ENCODE results near the gene RBM18. TPM values are rescaled to one million over a fixed set of nuclear protein-coding genes. Genes with fewer than 3 reads are reported as not detected.

RBM18 gene
- total RNA-seq, 4 donors from 2014 or later, result 4.6 to 31.8 (median 18.7) TPM

DNA sequence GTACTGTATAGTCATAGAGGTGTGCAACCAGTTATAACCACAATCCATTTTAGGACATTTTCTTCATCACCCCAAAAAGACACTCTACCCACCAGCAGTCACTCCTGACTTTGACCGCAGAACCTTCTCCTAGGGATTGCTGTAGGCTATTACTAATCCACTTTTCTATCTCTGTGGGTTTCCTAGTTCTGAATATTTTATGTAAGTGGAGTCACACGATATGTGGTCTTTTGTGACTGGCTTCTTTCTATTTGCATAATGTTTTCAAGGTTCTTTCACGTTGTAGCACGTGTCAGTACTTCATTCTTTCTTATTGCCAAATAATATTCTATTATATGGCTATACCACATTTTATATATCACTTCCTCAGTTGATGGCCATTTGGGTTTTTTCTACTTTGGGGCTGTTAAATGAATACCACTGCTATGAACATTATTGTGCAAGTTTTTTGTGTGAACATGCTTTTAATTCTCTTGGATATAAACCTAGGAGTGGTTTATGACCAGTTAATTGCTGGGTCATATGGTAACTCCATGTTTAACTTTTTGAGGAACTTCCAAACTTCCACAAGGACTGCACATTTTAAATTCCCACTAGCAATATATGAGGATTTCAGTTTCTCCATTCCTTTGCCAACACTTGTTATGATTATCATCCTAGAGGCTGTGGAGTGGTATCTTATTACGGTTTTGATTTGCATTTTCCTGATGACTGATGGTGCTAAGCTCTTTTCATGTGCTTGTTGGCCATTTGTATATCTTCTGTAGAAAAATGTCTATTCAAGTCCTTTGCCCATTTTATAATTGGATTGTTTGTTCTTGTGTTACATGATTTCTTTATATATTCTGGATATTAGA is 37.8 kb upstream of the RBM18 start:
- Histone ChIP-seq H3K4me1 (no peaks in the 10 kb centered on the region), H3K27me3 (no peaks in the 10 kb centered on the region), H3K27ac (no peak overlapping the region), H3K9me3 (no peaks in the 10 kb centered on the region), H3K36me3 (no peaks in the 10 kb centered on the region), H3K4me3 (no peak overlapping the region)
- intact Hi-C loops (cut with DNase I; ENCODE audit: low total_unique reads), result no loop called here
- TF ChIP-seq, protein P1, sequence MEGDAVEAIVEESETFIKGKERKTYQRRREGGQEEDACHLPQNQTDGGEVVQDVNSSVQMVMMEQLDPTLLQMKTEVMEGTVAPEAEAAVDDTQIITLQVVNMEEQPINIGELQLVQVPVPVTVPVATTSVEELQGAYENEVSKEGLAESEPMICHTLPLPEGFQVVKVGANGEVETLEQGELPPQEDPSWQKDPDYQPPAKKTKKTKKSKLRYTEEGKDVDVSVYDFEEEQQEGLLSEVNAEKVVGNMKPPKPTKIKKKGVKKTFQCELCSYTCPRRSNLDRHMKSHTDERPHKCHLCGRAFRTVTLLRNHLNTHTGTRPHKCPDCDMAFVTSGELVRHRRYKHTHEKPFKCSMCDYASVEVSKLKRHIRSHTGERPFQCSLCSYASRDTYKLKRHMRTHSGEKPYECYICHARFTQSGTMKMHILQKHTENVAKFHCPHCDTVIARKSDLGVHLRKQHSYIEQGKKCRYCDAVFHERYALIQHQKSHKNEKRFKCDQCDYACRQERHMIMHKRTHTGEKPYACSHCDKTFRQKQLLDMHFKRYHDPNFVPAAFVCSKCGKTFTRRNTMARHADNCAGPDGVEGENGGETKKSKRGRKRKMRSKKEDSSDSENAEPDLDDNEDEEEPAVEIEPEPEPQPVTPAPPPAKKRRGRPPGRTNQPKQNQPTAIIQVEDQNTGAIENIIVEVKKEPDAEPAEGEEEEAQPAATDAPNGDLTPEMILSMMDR (IDR thresholded peaks at IDR 0.05), result no peak
- no peak for TF ChIP-seq POLR2A (IDR thresholded peaks at IDR 0.05)
- no peak for DNase-seq

DNA sequence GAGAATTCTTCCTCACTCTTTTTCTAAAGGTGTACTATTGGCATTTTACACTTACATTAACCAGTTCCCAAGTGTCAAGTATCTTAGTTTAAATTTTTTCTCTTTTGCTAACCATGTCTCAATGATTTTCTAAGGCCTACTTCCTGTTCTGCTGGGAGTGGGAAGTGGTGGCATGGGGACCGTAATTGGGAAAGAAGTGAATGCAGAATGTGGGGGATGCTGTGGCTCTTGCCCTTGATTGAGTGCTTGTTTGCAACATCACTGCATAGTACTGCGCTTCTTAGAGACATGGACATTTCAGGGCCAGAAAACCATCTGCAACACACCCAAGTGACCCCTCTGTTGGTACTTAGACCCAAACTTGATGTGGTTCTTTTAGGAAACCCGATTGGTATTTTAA is 32.9 kb upstream of the RBM18 start:
- no peak overlapping the region for H3K4me3 ChIP-seq
- no peaks in the 10 kb centered on the region for H3K9me3 ChIP-seq
- TF ChIP-seq, protein P1 (IDR thresholded peaks at IDR 0.05), result no peak
- no peak for TF ChIP-seq POLR2A (IDR thresholded peaks at IDR 0.05)
- H3K4me1 ChIP-seq, result no peaks in the 10 kb centered on the region
- DNase-seq, result no peak
- no peak overlapping the region for H3K27ac ChIP-seq
- intact Hi-C loops (cut with DNase I; ENCODE audit: low total_unique reads), result no loop called here
- no peaks in the 10 kb centered on the region for H3K27me3 ChIP-seq
- H3K36me3 ChIP-seq, result no peaks in the 10 kb centered on the region

DNA sequence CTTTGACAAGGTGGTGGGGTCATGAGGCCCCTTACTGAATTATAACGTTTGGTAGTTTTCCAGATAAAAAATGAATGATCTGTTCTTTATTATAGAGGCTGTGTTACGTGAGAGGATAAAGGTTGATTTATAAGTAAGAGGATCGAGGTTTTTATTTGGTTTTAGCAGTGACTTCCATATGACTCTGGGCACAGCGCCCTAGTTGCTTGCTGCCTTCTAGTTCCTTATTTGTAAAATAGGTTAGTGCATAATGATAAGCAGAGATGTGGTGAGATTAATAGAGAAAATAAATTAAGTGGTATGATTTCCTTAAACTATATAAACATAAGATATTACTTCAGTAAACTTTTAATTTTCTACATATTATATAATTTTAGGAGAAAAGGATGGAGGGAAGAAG is 29.9 kb upstream of the RBM18 start:
- no peak for TF ChIP-seq POLR2A (IDR thresholded peaks at IDR 0.05)
- TF ChIP-seq, protein P1 (IDR thresholded peaks at IDR 0.05), result no peak
- no peaks in the 10 kb centered on the region for H3K36me3 ChIP-seq
- no peak overlapping the region for H3K4me3 ChIP-seq
- DNase-seq, result no peak
- H3K27me3 ChIP-seq, result no peaks in the 10 kb centered on the region
- H3K9me3 ChIP-seq, result no peaks in the 10 kb centered on the region
- no peaks in the 10 kb centered on the region for H3K4me1 ChIP-seq
- intact Hi-C loops (cut with DNase I; ENCODE audit: low total_unique reads), result no loop called here
- no peak overlapping the region for H3K27ac ChIP-seq

DNA sequence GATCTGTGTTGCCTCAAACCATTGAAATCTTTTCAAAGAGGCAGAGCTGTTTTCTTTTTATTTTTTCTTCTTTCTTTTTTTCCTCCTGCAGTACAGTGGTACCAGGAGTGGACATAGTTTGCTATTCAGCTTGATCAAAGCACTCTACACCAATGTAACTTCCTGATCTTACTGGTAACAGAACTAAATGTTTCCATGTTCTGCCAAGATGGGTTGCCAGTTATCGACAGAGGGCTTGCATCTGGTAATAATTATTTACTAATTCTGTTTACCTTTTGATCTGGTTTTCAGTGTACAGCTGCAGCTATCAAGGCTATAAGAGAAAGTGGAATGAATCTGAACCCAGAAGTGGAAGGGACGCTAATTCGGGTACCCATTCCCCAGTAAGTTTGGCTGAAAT is 26.8 kb upstream of the RBM18 start:
- Histone ChIP-seq H3K27me3 (no peaks in the 10 kb centered on the region), H3K9me3 (no peaks in the 10 kb centered on the region), H3K4me1 (no peaks in the 10 kb centered on the region), H3K4me3 (no peak overlapping the region), H3K36me3 (no peaks in the 10 kb centered on the region), H3K27ac (no peak overlapping the region)
- intact Hi-C loops (cut with DNase I; ENCODE audit: low total_unique reads), result no loop called here
- no peak for DNase-seq
- TF ChIP-seq, protein P1 (IDR thresholded peaks at IDR 0.05), result no peak
- TF ChIP-seq POLR2A (IDR thresholded peaks at IDR 0.05), result no peak

DNA sequence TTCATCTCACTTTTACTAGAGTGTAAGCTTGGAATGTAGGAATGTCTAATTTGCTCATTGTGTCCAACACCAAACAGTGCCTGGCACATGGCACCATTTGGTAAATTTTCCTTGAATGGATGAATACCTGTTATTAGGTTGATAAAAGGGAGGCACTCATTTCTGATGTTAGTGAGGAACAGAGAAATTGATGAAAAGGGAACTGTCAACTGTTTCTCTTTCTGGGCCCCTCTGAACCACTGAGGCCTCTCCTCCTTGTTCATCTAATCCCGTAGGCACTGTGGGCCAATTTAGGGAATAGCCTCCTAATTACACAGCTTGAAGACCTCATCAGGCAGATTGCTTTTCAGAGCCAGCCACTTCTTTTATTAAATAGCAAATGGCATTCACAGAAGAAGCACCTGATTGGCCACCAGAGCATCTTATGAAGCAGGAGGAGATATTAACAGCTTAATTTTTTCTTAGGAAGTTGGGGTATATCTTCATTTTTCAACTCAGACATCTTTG is 22.6 kb upstream of the RBM18 start:
- no peak overlapping the region for H3K4me3 ChIP-seq
- H3K36me3 ChIP-seq, result no peaks in the 10 kb centered on the region
- H3K4me1 ChIP-seq, result no peaks in the 10 kb centered on the region
- no peaks in the 10 kb centered on the region for H3K27me3 ChIP-seq
- H3K27ac ChIP-seq, result no peak overlapping the region
- intact Hi-C loops (cut with DNase I; ENCODE audit: low total_unique reads), result no loop called here
- no peaks in the 10 kb centered on the region for H3K9me3 ChIP-seq
- DNase-seq, result no peak
- TF ChIP-seq, protein P1 (IDR thresholded peaks at IDR 0.05), result no peak
- TF ChIP-seq POLR2A (IDR thresholded peaks at IDR 0.05), result no peak

All from uterus (tissue), 4 donors.